A673 (cell line): ENCODE measurements around the gene RTN1. TPM values are rescaled to one million over a fixed set of nuclear protein-coding genes. Genes with fewer than 3 reads are reported as not detected.

Experiments used
- BruUV-seq: library from RNA; stranded (reverse); fragments of 400-500 nt; replicated peaks from 2 replicates; lab custom pipeline; 2021; lab: Mats Ljungman, UMichigan
- CTCF ChIA-PET: fragments of 300-600 bp; sonication (Branson Sonifier 250); formaldehyde crosslinking; loops from one replicate; lab custom pipeline; 2022; ENCODE audit warnings: antibody characterized with exemption; lab: Charles Lee
- POLR2A ChIA-PET: fragments of 300-600 bp; sonication (Branson Sonifier 250); formaldehyde crosslinking; loops from one replicate; lab custom pipeline; 2022; ENCODE audit warnings: antibody characterized with exemption; ENCODE audit not compliant: low non-redundant PET; lab: Charles Lee
- DNase-seq: peaks from one replicate; pipeline ENCODE4 v3.0.0-alpha.2; 2015; ENCODE audit warnings: low spot score
- H3K27ac ChIP-seq: fragments of 200-600 bp; sonication (generic); 2 replicates; pipeline ENCODE4 v1.5.1; 2016; ENCODE audit warnings: mixed run types, low read depth, mild to moderate bottlenecking, mixed read lengths, antibody characterized with exemption, low read length; ENCODE audit not compliant: poor library complexity, severe bottlenecking
- H3K27me3 ChIP-seq: fragments of 200-600 bp; sonication (generic); replicated peaks from 2 replicates; pipeline ENCODE4 v1.6.1; 2017; ENCODE audit warnings: mixed run types, low read depth, mild to moderate bottlenecking, mixed read lengths, antibody characterized with exemption, low read length; ENCODE audit not compliant: insufficient read depth, poor library complexity
- H3K36me3 ChIP-seq: fragments of 200-600 bp; sonication (generic); 2 replicates; pipeline ENCODE4 v1.6.1; 2016; ENCODE audit warnings: mixed run types, mild to moderate bottlenecking, mixed read lengths, antibody characterized with exemption, low read length; ENCODE audit not compliant: insufficient read depth, poor library complexity, severe bottlenecking
- H3K4me1 ChIP-seq: fragments of 200-600 bp; sonication (generic); 2 replicates; pipeline ENCODE4 v1.6.1; 2017; ENCODE audit warnings: mixed run types, mild to moderate bottlenecking, mixed read lengths, antibody characterized with exemption, low read length; ENCODE audit not compliant: insufficient read depth, poor library complexity, severe bottlenecking
- H3K4me3 ChIP-seq: fragments of 200-600 bp; sonication (generic); 2 replicates; pipeline ENCODE4 v1.5.1; 2016; ENCODE audit warnings: low read depth, mixed run types, mild to moderate bottlenecking, mixed read lengths, low read length; ENCODE audit not compliant: poor library complexity, severe bottlenecking
- H3K9me3 ChIP-seq: fragments of 200-600 bp; sonication (generic); 2 replicates; pipeline ENCODE4 v1.6.1; 2016; ENCODE audit warnings: mixed run types, low read depth, mild to moderate bottlenecking, mixed read lengths, antibody characterized with exemption, low read length; ENCODE audit not compliant: poor library complexity, severe bottlenecking
- CTCF ChIP-seq: fragments of 300-800, 200-600 bp; sonication (generic); conservative IDR thresholded peaks from 2 replicates; pipeline ENCODE4 v1.5.1; 2017; ENCODE audit warnings: low read depth, mild to moderate bottlenecking, antibody characterized with exemption, low read length, moderate library complexity, mixed read lengths
- EZH2 ChIP-seq: fragments of 200-600 bp; sonication (generic); IDR thresholded peaks from 2 replicates; pipeline ENCODE4 v1.6.1; 2017; ENCODE audit warnings: borderline replicate concordance, low read depth, mild to moderate bottlenecking, mixed read lengths, antibody characterized with exemption, low read length; ENCODE audit not compliant: poor library complexity, severe bottlenecking
- intact Hi-C: fragments of 100-400 bp; cut with micrococcal nuclease; formaldehyde crosslinking; loops from one replicate; pipeline ENCODE4 v1.10.0; 2022; ENCODE audit not compliant: unreplicated experiment
- total RNA-seq: library from RNA; stranded (reverse); gene quantifications from 2 replicates; pipeline ENCODE4 v1.2.3, GENCODE V29; 2021

The RTN1 gene
- total RNA-seq, 1 experiment from 2014 or later: 4.0 TPM

- Histone ChIP-seq H3K4me3 (no peak overlapping the region), H3K4me1 (no peaks in the 10 kb centered on the region), H3K36me3 (no peaks in the 10 kb centered on the region), H3K27me3 (no peaks in the 10 kb centered on the region), H3K27ac (no peak overlapping the region), H3K9me3 (no peaks in the 10 kb centered on the region)
- no peak for DNase-seq
- ChIA-PET CTCF (no interaction called here), POLR2A (no interaction called here)
- no TSS peak for BruUV-seq
- TF ChIP-seq CTCF (no peak), EZH2 (no peak)
- intact Hi-C loops: no loop called here
Measured at GRCh38 chr14:59690426-59690825, 180.2 kb downstream of the RTN1 start.

GRCh38 chr14:59688224-59689170, 182.1 kb downstream of the RTN1 start:
- TF ChIP-seq EZH2 (no peak), CTCF (peak; percentile 94)
- no TSS peak for BruUV-seq
- H3K27ac ChIP-seq: no peak overlapping the region
- no peaks in the 10 kb centered on the region for H3K36me3 ChIP-seq
- ChIA-PET POLR2A (interaction anchor here (0.6 kb wide), 1 partner anchor 1395 kb away, joined by 3 read pairs; no protein-coding TSS in a partner anchor), CTCF (interaction anchor here (0.8 to 1.1 kb wide), 3 partner anchors 56 to 181 kb away, joined by 3 to 9 read pairs (median 9); no protein-coding TSS in a partner anchor)
- H3K27me3 ChIP-seq: no peaks in the 10 kb centered on the region
- H3K4me3 ChIP-seq: no peak overlapping the region
- intact Hi-C loops: loop anchor here (1.0 to 5.0 kb wide), 3 partner anchors 56 to 181 kb away; no protein-coding TSS in a partner anchor
- DNase-seq: peak; percentile 85
- H3K9me3 ChIP-seq: no peaks in the 10 kb centered on the region
- no peaks in the 10 kb centered on the region for H3K4me1 ChIP-seq

- no peaks in the 10 kb centered on the region for H3K36me3 ChIP-seq
- no peak for TF ChIP-seq CTCF
- no peak for TF ChIP-seq EZH2
- ChIA-PET CTCF (interaction anchor here (0.8 to 1.1 kb wide), 3 partner anchors 55 to 180 kb away, joined by 3 to 9 read pairs (median 9); no protein-coding TSS in a partner anchor), POLR2A (no interaction called here)
- intact Hi-C loops: loop anchor here (1.0 to 5.0 kb wide), 3 partner anchors 55 to 180 kb away; no protein-coding TSS in a partner anchor
- H3K27me3 ChIP-seq: no peaks in the 10 kb centered on the region
- no peak overlapping the region for H3K27ac ChIP-seq
- no peaks in the 10 kb centered on the region for H3K4me1 ChIP-seq
- BruUV-seq: no TSS peak
- no peak overlapping the region for H3K4me3 ChIP-seq
- no peak for DNase-seq
- no peaks in the 10 kb centered on the region for H3K9me3 ChIP-seq
Measured at GRCh38 chr14:59687663-59688062, 182.9 kb downstream of the RTN1 start.
